Ectodermal cell (in vitro differentiated cells): Measurements from ENCODE around the gene MTSS2.

Experiments used
- H3K27ac ChIP-seq: 2 replicates; pipeline ENCODE4 v1.7.0; 2013; ENCODE audit warnings: mild to moderate bottlenecking, low read depth, low read length; ENCODE audit not compliant: insufficient read depth, poor library complexity, severe bottlenecking
- H3K27me3 ChIP-seq: 2 replicates; pipeline ENCODE4 v1.7.0; 2013; ENCODE audit warnings: mild to moderate bottlenecking, low read length; ENCODE audit not compliant: insufficient read depth, control insufficient read depth, poor library complexity, severe bottlenecking
- H3K36me3 ChIP-seq: one replicate; pipeline ENCODE4 v1.7.0; 2013; ENCODE audit warnings: low read length; ENCODE audit not compliant: control insufficient read depth, insufficient read depth
- H3K4me1 ChIP-seq: one replicate; pipeline ENCODE4 v1.7.0; 2013; ENCODE audit warnings: low read length; ENCODE audit not compliant: control insufficient read depth, insufficient read depth
- H3K4me3 ChIP-seq: 2 replicates; pipeline ENCODE4 v1.7.0; 2013; ENCODE audit warnings: low read depth, low read length, control low read depth; ENCODE audit not compliant: insufficient read depth
- H3K9me3 ChIP-seq: 2 replicates; pipeline ENCODE4 v1.7.0; 2013; ENCODE audit warnings: mild to moderate bottlenecking, low read length, moderate library complexity; ENCODE audit not compliant: control insufficient read depth
- WGBS, 2 experiments: methylation state at CpG; one replicate each; pipeline ENCODE4 v1.1.7; 2013; ENCODE audit warnings: missing lambda C conversion rate in 2 of 2; 5-methylcytosine and 5-hydroxymethylcytosine counted together

MTSS2 gene

DNA sequence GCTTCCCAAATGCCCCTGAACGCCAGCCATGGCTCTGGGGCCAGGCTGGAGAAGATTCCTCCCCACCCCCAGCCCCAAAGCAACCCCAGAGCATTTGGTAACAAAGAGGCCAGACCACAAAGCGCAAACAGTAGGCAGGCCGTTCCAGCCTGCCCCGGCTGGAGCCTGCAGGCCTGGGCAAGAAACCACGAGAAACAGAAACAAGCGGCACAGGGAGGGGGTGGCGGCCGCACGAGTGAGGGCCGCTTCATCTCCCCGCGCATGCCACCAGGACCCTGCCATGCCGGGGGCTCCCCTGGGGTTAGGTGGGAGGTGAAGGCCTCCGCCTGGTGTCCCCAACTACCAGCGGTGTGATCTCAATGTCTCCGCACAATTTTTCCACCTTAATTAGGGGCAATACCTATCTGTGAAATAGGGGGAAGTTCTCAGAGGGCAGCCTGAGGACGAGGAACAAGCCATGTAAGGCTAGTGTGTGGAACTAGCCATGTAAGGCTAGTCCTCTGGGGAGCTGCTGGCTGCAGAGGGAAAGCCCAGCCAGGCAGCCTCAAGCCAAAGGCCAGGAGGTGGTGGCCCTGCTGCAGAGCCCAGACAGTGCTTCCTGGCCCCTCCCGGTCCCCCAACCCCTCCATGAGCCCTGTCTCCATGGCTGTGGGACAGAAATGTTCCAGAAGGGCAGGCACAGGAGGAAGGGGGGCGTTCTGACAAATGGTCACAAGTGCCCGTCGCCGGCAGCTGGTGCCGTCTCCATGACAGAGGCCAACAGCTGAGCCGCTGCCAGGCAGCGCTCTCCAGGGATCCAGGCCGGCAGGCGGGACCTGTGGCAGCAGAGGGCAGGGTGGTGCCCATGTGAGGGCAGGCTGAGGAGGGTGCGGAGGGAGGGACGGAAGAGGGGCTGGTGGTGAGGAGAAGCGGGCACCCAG lies 14.5 kb upstream of the MTSS2 start:
- WGBS, 2 experiments = 91 to 93% methylated on average over 30 of the region's 30 CpGs
- Histone ChIP-seq H3K4me3 (no peak overlapping the region), H3K9me3 (no peaks in the 10 kb centered on the region), H3K4me1 (peaks cover 48% of the 10 kb centered on the region), H3K36me3 (no peaks in the 10 kb centered on the region), H3K27me3 (no peaks in the 10 kb centered on the region), H3K27ac (peak overlapping the region; percentile 33)

GRCh38 chr16:70699696-70700095 lies 13.8 kb upstream of the MTSS2 start:
- 94 to 96% methylated on average over 17 of the region's 17 CpGs for WGBS, 2 experiments
- Histone ChIP-seq H3K36me3 (no peaks in the 10 kb centered on the region), H3K9me3 (no peaks in the 10 kb centered on the region), H3K4me1 (peaks cover 51% of the 10 kb centered on the region), H3K27me3 (no peaks in the 10 kb centered on the region), H3K4me3 (no peak overlapping the region), H3K27ac (no peak overlapping the region)

- H3K27ac ChIP-seq = no peak overlapping the region
- no peaks in the 10 kb centered on the region for H3K36me3 ChIP-seq
- peaks cover 56% of the 10 kb centered on the region for H3K4me1 ChIP-seq
- 94% methylated on average over 10 of the region's 10 CpGs for WGBS, 2 experiments
- no peaks in the 10 kb centered on the region for H3K27me3 ChIP-seq
- H3K9me3 ChIP-seq = no peaks in the 10 kb centered on the region
- H3K4me3 ChIP-seq = no peak overlapping the region
These were observed 13.0 kb upstream of the MTSS2 start for GRCh38 chr16:70698901-70699300.

GRCh38 chr16:70697594-70698170 lies 11.8 kb upstream of the MTSS2 start:
- Histone ChIP-seq H3K4me1 (peaks cover 57% of the 10 kb centered on the region), H3K27ac (no peak overlapping the region)
- 86 to 87% methylated on average over 13 to 14 of the region's 14 CpGs for WGBS, 2 experiments

DNA sequence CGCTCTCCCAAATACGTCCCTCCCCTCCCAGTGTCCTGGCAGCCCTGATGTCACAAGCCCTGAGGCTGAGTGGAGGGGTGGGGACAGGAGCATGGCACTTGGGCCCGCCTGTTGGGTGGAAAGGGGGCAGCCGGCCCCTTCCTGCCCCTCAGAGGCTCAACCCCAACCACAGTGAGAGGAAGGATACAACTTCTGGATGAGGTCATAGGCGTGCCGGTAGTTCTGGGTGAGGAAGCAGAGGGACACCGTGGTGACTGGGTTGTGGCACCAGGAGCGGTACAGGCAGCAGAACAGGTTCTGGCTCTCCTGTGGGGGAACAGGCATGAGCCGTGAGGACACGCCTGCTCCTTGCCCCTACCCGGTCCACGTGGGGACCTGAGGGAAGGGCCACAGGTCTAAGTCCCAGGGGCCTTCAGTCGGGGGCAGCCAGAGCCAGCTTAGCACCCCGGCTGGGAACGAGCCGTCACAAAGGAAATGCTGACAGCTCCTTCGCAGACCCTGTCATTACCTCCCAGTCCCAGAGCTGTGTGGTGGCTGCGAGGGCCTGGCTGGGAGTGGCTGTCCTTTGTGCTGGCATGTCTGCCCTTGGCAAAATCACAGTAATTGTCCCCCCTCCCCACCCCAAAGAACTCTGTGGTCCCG lies 11.2 kb upstream of the MTSS2 start:
- no peak overlapping the region for H3K4me3 ChIP-seq
- 66 to 72% methylated on average over 18 of the region's 19 CpGs for WGBS, 2 experiments
- peaks cover 62% of the 10 kb centered on the region for H3K4me1 ChIP-seq
- no peaks in the 10 kb centered on the region for H3K27me3 ChIP-seq
- no peaks in the 10 kb centered on the region for H3K36me3 ChIP-seq
- H3K27ac ChIP-seq = no peak overlapping the region
- no peaks in the 10 kb centered on the region for H3K9me3 ChIP-seq

More at GRCh38 chr16:70697594-70698170, 11.8 kb upstream of the MTSS2 start:
- no peak overlapping the region for H3K4me3 ChIP-seq
- no peaks in the 10 kb centered on the region for H3K36me3 ChIP-seq
- H3K9me3 ChIP-seq = no peaks in the 10 kb centered on the region
- no peaks in the 10 kb centered on the region for H3K27me3 ChIP-seq

DNA sequence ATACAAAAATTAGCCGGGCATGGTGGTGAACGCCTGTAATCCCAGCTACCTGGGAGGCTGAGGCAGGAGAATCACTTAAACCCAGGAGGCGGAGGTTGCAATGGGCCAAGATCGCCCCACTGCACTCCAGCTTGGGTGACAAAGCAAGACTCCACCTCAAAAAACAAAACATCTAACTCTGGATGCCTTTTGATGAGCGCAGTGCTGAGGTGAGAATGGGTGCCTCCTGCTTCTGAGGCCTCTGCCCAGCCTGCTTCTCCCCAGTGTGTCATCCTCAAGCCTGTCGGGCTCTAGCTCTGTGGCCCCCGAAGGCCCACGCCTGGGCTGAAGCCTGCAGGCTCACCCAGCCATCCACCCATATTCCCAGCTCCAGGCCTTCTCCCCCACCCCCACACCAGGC lies 10.5 kb upstream of the MTSS2 start:
- Histone ChIP-seq H3K27me3 (no peaks in the 10 kb centered on the region), H3K36me3 (no peaks in the 10 kb centered on the region), H3K4me3 (no peak overlapping the region), H3K4me1 (peaks cover 68% of the 10 kb centered on the region), H3K9me3 (no peaks in the 10 kb centered on the region), H3K27ac (no peak overlapping the region)
- WGBS, 2 experiments = 95 to 97% methylated on average over 8 of the region's 8 CpGs

DNA sequence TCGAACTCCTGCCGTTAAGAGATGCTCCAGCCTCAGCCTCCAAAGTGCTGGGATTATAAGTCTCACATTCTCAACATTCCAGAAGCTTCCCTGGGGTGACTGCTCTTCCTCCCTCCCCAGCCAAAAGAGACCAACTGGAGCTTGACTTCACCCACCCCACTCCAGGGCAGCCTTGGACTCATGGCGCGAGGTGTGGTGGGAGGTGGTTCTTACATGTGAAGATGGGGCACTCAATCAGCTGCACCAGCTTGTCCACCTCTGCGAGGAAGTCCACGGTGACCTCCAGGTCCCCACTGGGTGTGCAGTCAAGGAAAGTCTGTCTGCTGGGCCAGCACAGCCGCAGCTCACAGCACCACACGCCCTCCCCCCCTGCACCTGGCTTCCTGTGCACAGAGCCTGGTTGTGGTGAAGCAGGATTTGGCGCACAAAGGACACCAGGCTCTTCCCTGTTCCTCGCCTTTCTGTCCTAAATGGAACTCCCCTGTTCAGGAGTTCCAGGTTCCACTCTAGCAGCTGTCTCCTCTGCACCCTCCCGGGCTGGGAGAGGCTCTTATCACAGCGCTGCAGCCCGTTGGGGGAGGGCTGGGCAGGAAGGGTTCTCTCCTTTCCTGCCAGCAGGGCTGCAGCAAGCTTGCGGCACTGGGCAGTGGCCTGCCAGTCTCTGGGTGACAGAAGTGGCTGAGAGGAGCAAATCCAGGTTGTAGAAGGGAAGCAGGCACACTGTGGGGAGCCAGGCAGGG lies 9.6 kb upstream of the MTSS2 start:
- H3K36me3 ChIP-seq = no peaks in the 10 kb centered on the region
- H3K27me3 ChIP-seq = no peaks in the 10 kb centered on the region
- H3K4me1 ChIP-seq = peaks cover 66% of the 10 kb centered on the region
- 81 to 86% methylated on average over 14 of the region's 14 CpGs for WGBS, 2 experiments
- peak overlapping the region; percentile 59 for H3K27ac ChIP-seq
- H3K4me3 ChIP-seq = no peak overlapping the region
- H3K9me3 ChIP-seq = no peaks in the 10 kb centered on the region

DNA sequence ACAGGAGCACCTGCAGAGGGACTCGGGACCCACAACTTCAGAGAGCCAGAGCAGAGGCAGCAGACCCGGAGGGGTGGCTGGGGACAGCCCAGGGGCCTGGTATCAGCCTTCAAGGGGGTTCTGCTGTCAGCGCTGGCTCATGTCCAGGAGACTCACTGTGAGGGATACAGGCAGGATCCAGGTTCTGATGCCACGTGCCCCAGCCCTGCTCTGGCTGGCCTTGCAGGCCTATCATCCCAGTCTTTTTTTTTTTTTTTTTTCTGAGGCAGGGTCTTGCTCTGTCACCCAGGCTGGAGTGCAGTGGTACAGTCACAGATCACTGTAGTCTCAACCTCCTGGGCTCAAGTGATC lies 9.0 kb upstream of the MTSS2 start:
- Histone ChIP-seq H3K27ac (peak overlapping the region; percentile 84), H3K9me3 (no peaks in the 10 kb centered on the region), H3K36me3 (no peaks in the 10 kb centered on the region), H3K4me3 (no peak overlapping the region), H3K4me1 (peaks cover 66% of the 10 kb centered on the region), H3K27me3 (no peaks in the 10 kb centered on the region)
- WGBS, 2 experiments = 88 to 89% methylated on average over 4 of the region's 4 CpGs

DNA sequence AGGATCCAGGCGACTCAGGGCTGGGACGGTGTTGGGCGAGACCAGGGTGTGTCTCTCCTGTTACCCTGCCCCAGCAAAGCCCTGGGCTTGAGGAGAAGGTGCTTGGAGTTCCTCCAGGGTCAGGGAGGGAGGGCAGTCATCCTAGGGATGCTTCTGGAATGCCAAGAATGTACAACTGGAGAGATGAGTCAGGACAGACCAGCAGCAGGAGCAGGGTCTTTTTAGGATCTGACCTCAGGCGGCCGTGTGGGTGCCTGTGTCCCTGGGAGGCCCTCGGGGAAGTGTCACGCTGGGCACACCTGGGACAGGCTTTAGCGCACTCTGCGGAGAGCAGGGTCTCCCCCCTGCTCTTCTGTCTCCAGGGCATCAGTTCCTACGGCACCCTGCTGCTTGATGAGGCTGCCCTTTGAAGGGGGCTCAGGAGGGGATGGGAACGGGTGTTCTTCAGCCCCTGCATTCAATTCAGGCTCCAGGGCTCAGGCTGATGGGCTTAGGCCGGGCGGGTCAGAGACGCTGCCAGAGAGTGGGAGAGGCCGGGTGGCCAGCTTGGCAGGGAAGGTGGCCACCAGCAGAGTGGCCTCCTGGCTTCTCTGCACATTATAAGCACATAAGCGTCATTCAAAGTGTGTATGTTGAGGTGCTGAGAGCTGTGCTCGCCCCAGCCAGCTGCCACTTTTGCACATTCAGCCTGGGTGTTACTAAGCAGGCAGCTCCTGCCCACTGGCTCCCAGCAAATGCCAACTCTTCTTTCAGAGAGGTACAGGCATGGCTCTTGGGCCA lies 8.4 kb upstream of the MTSS2 start:
- no peak overlapping the region for H3K4me3 ChIP-seq
- peaks cover 66% of the 10 kb centered on the region for H3K4me1 ChIP-seq
- peak overlapping the region; percentile 84 for H3K27ac ChIP-seq
- no peaks in the 10 kb centered on the region for H3K9me3 ChIP-seq
- no peaks in the 10 kb centered on the region for H3K27me3 ChIP-seq
- 50 to 56% methylated on average over 17 of the region's 17 CpGs for WGBS, 2 experiments
- H3K36me3 ChIP-seq = no peaks in the 10 kb centered on the region
